ENCODE data around the gene DNAJC1.

DNA sequence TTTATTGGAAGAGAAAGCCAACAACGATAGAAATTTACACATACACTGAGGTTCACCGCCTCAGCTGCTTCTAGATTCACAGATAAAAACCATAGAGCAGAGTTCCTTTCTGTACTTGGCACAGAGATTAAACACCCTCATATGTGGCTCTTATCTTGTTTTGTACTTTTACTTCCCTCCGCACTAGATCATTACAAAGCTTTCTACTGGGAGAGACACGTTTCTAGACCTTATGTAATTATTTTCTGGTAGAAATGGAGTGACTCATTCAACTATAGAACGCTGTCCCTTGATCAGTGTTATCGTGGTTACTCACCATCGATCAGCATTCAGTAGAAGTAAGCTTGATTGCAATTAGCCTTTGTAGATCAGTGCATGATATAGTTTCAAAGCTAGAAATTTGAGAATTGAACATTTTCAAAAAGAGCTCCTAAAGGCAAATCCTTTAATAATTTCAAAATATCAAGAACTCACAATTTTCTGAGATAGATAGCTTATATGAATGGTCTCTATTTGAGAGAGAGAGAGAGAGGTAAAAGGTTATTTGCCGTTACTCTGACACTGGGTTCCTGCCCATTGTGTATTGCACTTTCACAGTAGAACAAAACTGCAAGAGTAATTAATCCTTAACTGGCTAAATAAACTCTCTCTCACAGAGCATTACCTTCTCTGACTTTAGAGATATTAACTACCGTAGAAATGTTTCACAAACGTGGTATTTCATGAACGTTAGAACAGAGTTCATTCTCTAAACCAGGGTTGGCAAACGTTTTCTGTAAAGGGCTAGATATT is 26.1 kb upstream of the DNAJC1 start:
- no peak for TF ChIP-seq POLR2AphosphoS5 (IDR thresholded peaks at IDR 0.05; ENCODE audit: low read depth, low read length)
- TF ChIP-seq, protein P1, sequence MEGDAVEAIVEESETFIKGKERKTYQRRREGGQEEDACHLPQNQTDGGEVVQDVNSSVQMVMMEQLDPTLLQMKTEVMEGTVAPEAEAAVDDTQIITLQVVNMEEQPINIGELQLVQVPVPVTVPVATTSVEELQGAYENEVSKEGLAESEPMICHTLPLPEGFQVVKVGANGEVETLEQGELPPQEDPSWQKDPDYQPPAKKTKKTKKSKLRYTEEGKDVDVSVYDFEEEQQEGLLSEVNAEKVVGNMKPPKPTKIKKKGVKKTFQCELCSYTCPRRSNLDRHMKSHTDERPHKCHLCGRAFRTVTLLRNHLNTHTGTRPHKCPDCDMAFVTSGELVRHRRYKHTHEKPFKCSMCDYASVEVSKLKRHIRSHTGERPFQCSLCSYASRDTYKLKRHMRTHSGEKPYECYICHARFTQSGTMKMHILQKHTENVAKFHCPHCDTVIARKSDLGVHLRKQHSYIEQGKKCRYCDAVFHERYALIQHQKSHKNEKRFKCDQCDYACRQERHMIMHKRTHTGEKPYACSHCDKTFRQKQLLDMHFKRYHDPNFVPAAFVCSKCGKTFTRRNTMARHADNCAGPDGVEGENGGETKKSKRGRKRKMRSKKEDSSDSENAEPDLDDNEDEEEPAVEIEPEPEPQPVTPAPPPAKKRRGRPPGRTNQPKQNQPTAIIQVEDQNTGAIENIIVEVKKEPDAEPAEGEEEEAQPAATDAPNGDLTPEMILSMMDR (IDR thresholded peaks at IDR 0.05) = no peak
- TF ChIP-seq, protein P2, sequence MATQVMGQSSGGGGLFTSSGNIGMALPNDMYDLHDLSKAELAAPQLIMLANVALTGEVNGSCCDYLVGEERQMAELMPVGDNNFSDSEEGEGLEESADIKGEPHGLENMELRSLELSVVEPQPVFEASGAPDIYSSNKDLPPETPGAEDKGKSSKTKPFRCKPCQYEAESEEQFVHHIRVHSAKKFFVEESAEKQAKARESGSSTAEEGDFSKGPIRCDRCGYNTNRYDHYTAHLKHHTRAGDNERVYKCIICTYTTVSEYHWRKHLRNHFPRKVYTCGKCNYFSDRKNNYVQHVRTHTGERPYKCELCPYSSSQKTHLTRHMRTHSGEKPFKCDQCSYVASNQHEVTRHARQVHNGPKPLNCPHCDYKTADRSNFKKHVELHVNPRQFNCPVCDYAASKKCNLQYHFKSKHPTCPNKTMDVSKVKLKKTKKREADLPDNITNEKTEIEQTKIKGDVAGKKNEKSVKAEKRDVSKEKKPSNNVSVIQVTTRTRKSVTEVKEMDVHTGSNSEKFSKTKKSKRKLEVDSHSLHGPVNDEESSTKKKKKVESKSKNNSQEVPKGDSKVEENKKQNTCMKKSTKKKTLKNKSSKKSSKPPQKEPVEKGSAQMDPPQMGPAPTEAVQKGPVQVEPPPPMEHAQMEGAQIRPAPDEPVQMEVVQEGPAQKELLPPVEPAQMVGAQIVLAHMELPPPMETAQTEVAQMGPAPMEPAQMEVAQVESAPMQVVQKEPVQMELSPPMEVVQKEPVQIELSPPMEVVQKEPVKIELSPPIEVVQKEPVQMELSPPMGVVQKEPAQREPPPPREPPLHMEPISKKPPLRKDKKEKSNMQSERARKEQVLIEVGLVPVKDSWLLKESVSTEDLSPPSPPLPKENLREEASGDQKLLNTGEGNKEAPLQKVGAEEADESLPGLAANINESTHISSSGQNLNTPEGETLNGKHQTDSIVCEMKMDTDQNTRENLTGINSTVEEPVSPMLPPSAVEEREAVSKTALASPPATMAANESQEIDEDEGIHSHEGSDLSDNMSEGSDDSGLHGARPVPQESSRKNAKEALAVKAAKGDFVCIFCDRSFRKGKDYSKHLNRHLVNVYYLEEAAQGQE (IDR thresholded peaks at IDR 0.05; ENCODE audit: insufficient read depth in 1 of 2, low read depth in 2 of 2, low read length in 1 of 2) = no peak
- TF ChIP-seq SIN3A (IDR thresholded peaks at IDR 0.05; ENCODE audit: borderline replicate concordance, insufficient read depth, low read depth, low read length) = no peak

Measured in Panc1 (cell line).